Endothelial cell of umbilical vein (primary cell): ENCODE measurements around the gene CCDC6. TPM values are rescaled to one million over a fixed set of nuclear protein-coding genes. Genes with fewer than 3 reads are reported as not detected.

Experiments
- BruUV-seq: library from RNA; stranded (reverse); fragments of 400-500 nt; replicated peaks from 2 replicates; lab custom pipeline; 2021; lab: Mats Ljungman, UMichigan
- CTCF ChIA-PET: fragments of 300-600, 350-600 bp; sonication (Branson Sonifier 250); formaldehyde crosslinking; loops from one replicate; lab custom pipeline; 2021; ENCODE audit warnings: antibody characterized with exemption, inconsistent platforms; lab: Charles Lee
- POLR2A ChIA-PET: fragments of 300-600, 350-600 bp; sonication (Branson Sonifier 250); formaldehyde crosslinking; loops from one replicate; lab custom pipeline; 2021; ENCODE audit warnings: antibody characterized with exemption, inconsistent platforms; lab: Charles Lee
- DNase-seq: peaks from one replicate; pipeline ENCODE4 v3.0.0-alpha.2; 2011; ENCODE audit warnings: low read depth, low spot score
- FAIRE-seq: peaks from 2 replicates; lab custom pipeline; 2011; peaks lifted over from hg19 to GRCh38; lab: Jason Lieb, UNC
- H2AFZ ChIP-seq: 2 replicates; pipeline ENCODE4 v1.6.0; 2012; ENCODE audit warnings: low read depth, low read length, control low read depth, inconsistent platforms
- H3K27ac ChIP-seq: 2 replicates; pipeline ENCODE4 v1.5.1; 2011; ENCODE audit warnings: low read depth, mild to moderate bottlenecking, control low read depth, low read length, moderate library complexity; ENCODE audit not compliant: insufficient read depth
- H3K27me3 ChIP-seq, 2 experiments: 2 replicates each; pipeline versions ENCODE4 v1.6.0 to v1.6.1; 2011; ENCODE audit warnings: low read length in 2 of 2, mixed read lengths in 1 of 2; ENCODE audit not compliant: control insufficient read depth in 2 of 2, insufficient read depth in 2 of 2
- H3K36me3 ChIP-seq, 2 experiments: 2 replicates in 1 of 2; 3 replicates in 1 of 2; pipeline ENCODE4 v1.5.1; 2011; ENCODE audit warnings: low read length in 2 of 2, mild to moderate bottlenecking in 1 of 2, moderate library complexity in 1 of 2; ENCODE audit not compliant: control insufficient read depth in 2 of 2, insufficient read depth in 2 of 2; ENCODE audit errors: extremely low read depth in 1 of 2
- H3K4me1 ChIP-seq: 3 replicates; pipeline ENCODE4 v1.5.1; 2011; ENCODE audit warnings: mild to moderate bottlenecking, low read length; ENCODE audit not compliant: control insufficient read depth, insufficient read depth; ENCODE audit errors: extremely low read depth
- H3K4me2 ChIP-seq: 2 replicates; pipeline ENCODE4 v1.6.1; 2011; ENCODE audit warnings: low read length, control low read depth, mixed read lengths; ENCODE audit not compliant: insufficient read depth
- H3K4me3 ChIP-seq, 3 experiments: fragments of 200-600 bp in 1 of 3; sonication (generic), shearing (Covaris generic) in 1 of 3; replicated peaks in 1 of 3; 2 replicates each; pipeline ENCODE4 v1.5.1; 2011 to 2016; ENCODE audit warnings: control low read depth in 3 of 3, low read length in 3 of 3, mild to moderate bottlenecking in 2 of 3, inconsistent platforms in 1 of 3, low read depth in 1 of 3, moderate library complexity in 1 of 3; ENCODE audit not compliant: insufficient read depth in 1 of 3
- H3K79me2 ChIP-seq: 2 replicates; pipeline ENCODE4 v1.6.0; 2012; ENCODE audit warnings: low read length, inconsistent platforms; ENCODE audit not compliant: control insufficient read depth, insufficient read depth
- H3K9ac ChIP-seq: replicated peaks from 2 replicates; pipeline ENCODE3; 2011; ENCODE audit warnings: low read length, control low read depth; ENCODE audit not compliant: insufficient read depth; ENCODE audit errors: extremely low read depth
- H3K9me1 ChIP-seq: replicated peaks from 3 replicates; pipeline ENCODE4 v1.6.0; 2011; ENCODE audit warnings: mild to moderate bottlenecking, low read length; ENCODE audit not compliant: control insufficient read depth, insufficient read depth; ENCODE audit errors: extremely low read depth
- H3K9me3 ChIP-seq: replicated peaks from 2 replicates; pipeline ENCODE4 v1.5.1; 2012; ENCODE audit warnings: low read length, inconsistent platforms; ENCODE audit not compliant: control insufficient read depth, insufficient read depth
- H4K20me1 ChIP-seq: replicated peaks from 2 replicates; pipeline ENCODE3; 2011; ENCODE audit warnings: mild to moderate bottlenecking, low read length; ENCODE audit not compliant: control insufficient read depth, insufficient read depth; ENCODE audit errors: extremely low read depth
- EZH2 ChIP-seq: IDR thresholded peaks from 2 replicates; pipeline ENCODE4 v1.6.1; 2012; ENCODE audit warnings: borderline replicate concordance, low read depth, mild to moderate bottlenecking, moderate library complexity, low read length, inconsistent platforms; ENCODE audit not compliant: severe bottlenecking
- FOS ChIP-seq: IDR thresholded peaks from 2 replicates; pipeline ENCODE4 v1.6.1; 2011; ENCODE audit warnings: mild to moderate bottlenecking, low read length, moderate library complexity, borderline replicate concordance; ENCODE audit not compliant: insufficient read depth
- GATA2 ChIP-seq: IDR thresholded peaks from 2 replicates; pipeline ENCODE4 v1.7.0; 2011; ENCODE audit warnings: low read depth, mild to moderate bottlenecking, moderate library complexity, mixed read lengths, low read length; ENCODE audit not compliant: insufficient read length, insufficient read depth
- JUN ChIP-seq: IDR thresholded peaks from 2 replicates; pipeline ENCODE4 v1.6.1; 2011; ENCODE audit warnings: borderline replicate concordance, low read depth; ENCODE audit not compliant: insufficient read length, insufficient read depth
- MYC ChIP-seq: IDR thresholded peaks from one replicate; pipeline ENCODE4 v1.6.1; 2011; ENCODE audit warnings: mild to moderate bottlenecking, low read depth, low read length
- POLR2A ChIP-seq: IDR thresholded peaks from 2 replicates; pipeline ENCODE4 v1.6.1; 2012; ENCODE audit warnings: low read depth, mild to moderate bottlenecking, control low read depth, low read length
- POLR2AphosphoS5 ChIP-seq: IDR thresholded peaks from 2 replicates; pipeline ENCODE4 v1.6.1; 2012; ENCODE audit warnings: low read depth, mild to moderate bottlenecking, control low read depth, low read length, moderate library complexity; ENCODE audit not compliant: insufficient read depth
- dilution Hi-C: fragments of 300-500 bp; cut with MboI; formaldehyde crosslinking; loops from one replicate; pipeline ENCODE4 v1.15.0; 2019; ENCODE audit warnings: low sequenced_read_pairs; ENCODE audit not compliant: extremely low pct_ligation_motif_present
- intact Hi-C: fragments of 100-400 bp; cut with micrococcal nuclease; formaldehyde crosslinking; loops from one replicate; pipeline ENCODE4 v1.10.0; 2022
- polyA plus RNA-seq, 4 experiments: library from polyadenylated mRNA; depleted of rRNA in 3 of 4; stranded (reverse) in 3 of 4; unstranded in 1 of 4; fragments of >200 nt; gene quantifications; 2 replicates each; pipeline versions ENCODE4 v1.2.1 to v1.2.3, GENCODE V29; 2011 to 2012; ENCODE audit warnings: missing spikeins in 1 of 4
- total RNA-seq: library from RNA; stranded (reverse); gene quantifications from 2 replicates; pipeline ENCODE4 v1.2.3, GENCODE V29; 2021
- TF ChIP-seq, protein P1 (sequence below), 2 donors: IDR thresholded peaks; 1 replicate in 1 of 2; 2 replicates in 1 of 2; pipeline ENCODE4 v1.5.1; 2011; ENCODE audit warnings: low read length in 2 of 2, mild to moderate bottlenecking in 2 of 2, moderate library complexity in 2 of 2, control low read depth in 1 of 2, inconsistent platforms in 1 of 2, low read depth in 1 of 2; ENCODE audit not compliant: insufficient read depth in 1 of 2; ENCODE audit errors: extremely low read depth in 1 of 2
- TF ChIP-seq, protein P2 (sequence below): IDR thresholded peaks from 2 replicates; pipeline ENCODE4 v1.6.1; 2011; ENCODE audit not compliant: insufficient read depth, insufficient read length

Gene CCDC6
- total and polyA plus RNA-seq, 2 donors (not counting 3 experiments of a cell fraction or from before 2014, with no cell fraction given) = 16.8 to 36.8 TPM

DNA sequence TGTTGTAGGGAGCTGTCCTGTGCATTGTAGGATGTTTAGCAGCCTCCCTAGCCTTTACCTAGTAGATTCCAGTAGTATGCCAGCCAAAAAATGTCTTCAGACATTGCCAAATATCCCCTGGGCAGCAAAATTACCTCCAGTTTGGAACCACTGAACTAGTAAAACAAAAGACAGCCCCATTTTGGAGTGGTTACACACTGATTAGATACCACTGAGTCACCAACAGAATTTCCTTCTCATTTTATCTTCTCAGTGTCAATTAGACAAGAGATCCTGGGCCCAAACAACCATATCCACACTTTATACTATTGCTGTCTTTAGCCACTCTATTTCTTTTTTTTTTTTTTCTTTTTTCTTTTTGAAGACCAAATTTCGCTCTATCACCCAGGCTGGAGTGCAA, 3.5 kb upstream of the CCDC6 start:
- H3K4me2 ChIP-seq = no peak overlapping the region
- no TSS peak for BruUV-seq
- no peak overlapping the region for H3K9ac ChIP-seq
- dilution Hi-C loops (no loop called here), intact Hi-C loops (loop anchor here (10.0 kb wide), 3 partner anchors 295 to 515 kb away; no protein-coding TSS in a partner anchor)
- H2AFZ ChIP-seq = peak overlapping the region; percentile 18
- no peaks in the 10 kb centered on the region for H3K36me3 ChIP-seq
- H3K9me1 ChIP-seq = no peaks in the 10 kb centered on the region
- peaks cover under 1% of the 10 kb centered on the region for H4K20me1 ChIP-seq
- H3K9me3 ChIP-seq = no peaks in the 10 kb centered on the region
- POLR2A ChIA-PET = interaction anchor here (0.7 kb wide), 1 partner anchor 548 kb away, joined by 5 read pairs; no protein-coding TSS in a partner anchor
- peaks cover 27% of the 10 kb centered on the region for H3K4me1 ChIP-seq
- DNase-seq (no peak), FAIRE-seq (no peak)
- no peak overlapping the region for H3K27ac ChIP-seq
- peaks cover 12% of the 10 kb centered on the region for H3K79me2 ChIP-seq
- CTCF ChIA-PET = no interaction called here
- TF ChIP-seq GATA2 = no peak
- TF ChIP-seq POLR2AphosphoS5 = no peak
- TF ChIP-seq MYC = no peak
- no peak for TF ChIP-seq EZH2
- TF ChIP-seq, protein P1, sequence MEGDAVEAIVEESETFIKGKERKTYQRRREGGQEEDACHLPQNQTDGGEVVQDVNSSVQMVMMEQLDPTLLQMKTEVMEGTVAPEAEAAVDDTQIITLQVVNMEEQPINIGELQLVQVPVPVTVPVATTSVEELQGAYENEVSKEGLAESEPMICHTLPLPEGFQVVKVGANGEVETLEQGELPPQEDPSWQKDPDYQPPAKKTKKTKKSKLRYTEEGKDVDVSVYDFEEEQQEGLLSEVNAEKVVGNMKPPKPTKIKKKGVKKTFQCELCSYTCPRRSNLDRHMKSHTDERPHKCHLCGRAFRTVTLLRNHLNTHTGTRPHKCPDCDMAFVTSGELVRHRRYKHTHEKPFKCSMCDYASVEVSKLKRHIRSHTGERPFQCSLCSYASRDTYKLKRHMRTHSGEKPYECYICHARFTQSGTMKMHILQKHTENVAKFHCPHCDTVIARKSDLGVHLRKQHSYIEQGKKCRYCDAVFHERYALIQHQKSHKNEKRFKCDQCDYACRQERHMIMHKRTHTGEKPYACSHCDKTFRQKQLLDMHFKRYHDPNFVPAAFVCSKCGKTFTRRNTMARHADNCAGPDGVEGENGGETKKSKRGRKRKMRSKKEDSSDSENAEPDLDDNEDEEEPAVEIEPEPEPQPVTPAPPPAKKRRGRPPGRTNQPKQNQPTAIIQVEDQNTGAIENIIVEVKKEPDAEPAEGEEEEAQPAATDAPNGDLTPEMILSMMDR (IDR thresholded peaks at IDR 0.05; ENCODE audit: extremely low read depth in 1 of 2, insufficient read depth in 1 of 2, low read depth in 1 of 2, low read length in 2 of 2) = no peak
- no peak for TF ChIP-seq FOS
- no peak for TF ChIP-seq JUN
- no peak for TF ChIP-seq POLR2A
- TF ChIP-seq, protein P2, sequence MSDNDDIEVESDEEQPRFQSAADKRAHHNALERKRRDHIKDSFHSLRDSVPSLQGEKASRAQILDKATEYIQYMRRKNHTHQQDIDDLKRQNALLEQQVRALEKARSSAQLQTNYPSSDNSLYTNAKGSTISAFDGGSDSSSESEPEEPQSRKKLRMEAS = no peak
- peaks cover 0 to 2% of the 10 kb centered on the region in 2 experiments for H3K27me3 ChIP-seq
- H3K4me3 ChIP-seq = no peak overlapping the region
